GM12878 (cell line): ENCODE data around the gene MID1. TPM values are rescaled to one million over a fixed set of nuclear protein-coding genes. Genes with fewer than 3 reads are reported as not detected.

Experiments used
- ATAC-seq: fragments of 200-7000 bp; cut with Tn5 transposase; 3 replicates; pipeline ENCODE4 v1.9.1; 2020; ENCODE audit warnings: mild to moderate bottlenecking, moderate library complexity
- BruUV-seq: library from RNA; stranded (reverse); fragments of 400-500 nt; replicated peaks from 2 replicates; lab custom pipeline; 2021; lab: Mats Ljungman, UMichigan
- CTCF ChIA-PET: fragments of 300-600 bp; sonication (Branson Sonifier 250); formaldehyde crosslinking; extraction: SDS; loops from one replicate; lab custom pipeline; 2021; ENCODE audit warnings: inconsistent platforms; lab: Yijun Ruan, JAX
- POLR2A ChIA-PET: fragments of 350-600 bp; formaldehyde crosslinking; extraction: SDS; loops from one replicate; lab custom pipeline; 2021; ENCODE audit warnings: inconsistent platforms; lab: Charles Lee
- RAD21 ChIA-PET: fragments of 300-600 bp; sonication (Branson Sonifier 250); formaldehyde crosslinking; loops from one replicate; lab custom pipeline; 2023; ENCODE audit warnings: antibody characterized with exemption; ENCODE audit not compliant: unreplicated experiment; lab: Charles Lee
- SMC1A ChIA-PET: fragments of 300-600 bp; sonication (Branson Sonifier 250); formaldehyde crosslinking; loops from one replicate; lab custom pipeline; 2023; ENCODE audit not compliant: unreplicated experiment, uncharacterized antibody; lab: Charles Lee
- DNase-seq: peaks from one replicate; pipeline ENCODE4 v3.0.0-alpha.2; 2011; ENCODE audit warnings: low read depth, low spot score
- FAIRE-seq: peaks from 3 replicates; lab custom pipeline; 2011; peaks lifted over from hg19 to GRCh38; lab: Jason Lieb, UNC
- H2AFZ ChIP-seq: 2 replicates; pipeline ENCODE4 v1.6.0; 2011; ENCODE audit warnings: low read depth, low read length, control low read depth; ENCODE audit not compliant: control insufficient read depth
- H3K27ac ChIP-seq: 2 replicates; pipeline ENCODE4 v1.5.1; 2011; ENCODE audit warnings: control low read depth; ENCODE audit not compliant: control insufficient read depth, insufficient read depth
- H3K27me3 ChIP-seq, 2 experiments: replicated peaks in 1 of 2; 2 replicates each; pipeline versions ENCODE4 v1.6.0 to v1.6.1; 2011; ENCODE audit warnings: low read length in 1 of 2; ENCODE audit not compliant: control insufficient read depth in 2 of 2, insufficient read depth in 2 of 2
- H3K36me3 ChIP-seq, 2 experiments: 2 replicates each; pipeline ENCODE4 v1.5.1; 2011; ENCODE audit warnings: low read length in 1 of 2; ENCODE audit not compliant: control insufficient read depth in 2 of 2, insufficient read depth in 2 of 2
- H3K4me1 ChIP-seq: 2 replicates; pipeline ENCODE4 v1.6.1; 2011; ENCODE audit warnings: mild to moderate bottlenecking, low read length, moderate library complexity, mixed read lengths; ENCODE audit not compliant: control insufficient read depth, insufficient read depth
- H3K4me2 ChIP-seq: 2 replicates; pipeline ENCODE4 v1.6.0; 2011; ENCODE audit warnings: control low read depth; ENCODE audit not compliant: control insufficient read depth, insufficient read depth
- H3K4me3 ChIP-seq: fragments of 200-600 bp; sonication (generic); 2 replicates; pipeline ENCODE4 v1.5.1; 2016
- H3K79me2 ChIP-seq: 2 replicates; pipeline ENCODE4 v1.6.0; 2011; ENCODE audit warnings: low read length; ENCODE audit not compliant: control insufficient read depth, insufficient read depth
- H3K9ac ChIP-seq: 2 replicates; pipeline ENCODE4 v1.8.0; 2011; ENCODE audit warnings: low read length, control low read depth, mixed read lengths; ENCODE audit not compliant: control insufficient read depth, insufficient read depth
- H3K9me3 ChIP-seq: replicated peaks from 3 replicates; pipeline ENCODE4 v1.5.1; 2011; ENCODE audit warnings: mild to moderate bottlenecking, low read length; ENCODE audit not compliant: control insufficient read depth, insufficient read depth
- H4K20me1 ChIP-seq: 2 replicates; pipeline ENCODE4 v1.6.0; 2011; ENCODE audit not compliant: control insufficient read depth, insufficient read depth
- ATF3 ChIP-seq: IDR thresholded peaks from 2 replicates; pipeline ENCODE4 v1.6.1; 2011; ENCODE audit warnings: low read depth, mild to moderate bottlenecking, low read length, moderate library complexity, borderline replicate concordance; ENCODE audit errors: extremely low read depth
- BCLAF1 ChIP-seq: fragments of 450-650 bp; IDR thresholded peaks from 2 replicates; pipeline ENCODE4 v1.6.1; 2017; ENCODE audit warnings: antibody characterized with exemption, mild to moderate bottlenecking, moderate library complexity
- CEBPZ ChIP-seq: fragments of 150-350 bp; IDR thresholded peaks from 2 replicates; pipeline ENCODE4 v1.6.1; 2016; ENCODE audit warnings: low read depth, low read length
- GABPA ChIP-seq: IDR thresholded peaks from 2 replicates; pipeline ENCODE4 v1.6.1; 2014; ENCODE audit warnings: antibody characterized with exemption, low read depth, mild to moderate bottlenecking, inconsistent platforms
- HDAC6 ChIP-seq: fragments of 200-600 bp; sonication (generic); IDR thresholded peaks from one replicate; pipeline ENCODE4 v1.8.0; 2017; ENCODE audit warnings: antibody characterized with exemption; ENCODE audit not compliant: unreplicated experiment
- HDGF ChIP-seq: fragments of 450-650 bp; IDR thresholded peaks from 2 replicates; pipeline ENCODE4 v1.6.1; 2016; ENCODE audit warnings: antibody characterized with exemption
- HSF1 ChIP-seq: fragments of 150-350 bp; IDR thresholded peaks from 2 replicates; pipeline ENCODE4 v1.6.1; 2014; ENCODE audit warnings: mild to moderate bottlenecking, low read depth, low read length
- IKZF1 ChIP-seq: fragments of 450-650 bp; conservative IDR thresholded peaks from 2 replicates; pipeline ENCODE4 v1.6.1; 2017; ENCODE audit warnings: antibody characterized with exemption, mild to moderate bottlenecking
- NRF1 ChIP-seq: conservative IDR thresholded peaks from 2 replicates; pipeline ENCODE4 v1.6.1; 2011; ENCODE audit warnings: mild to moderate bottlenecking, low read depth, low read length, improper control_type of control experiment
- PML ChIP-seq: IDR thresholded peaks from 2 replicates; pipeline ENCODE4 v1.6.1; 2012; ENCODE audit warnings: low read length, inconsistent platforms
- SREBF1 ChIP-seq: IDR thresholded peaks from 2 replicates; pipeline ENCODE4 v1.6.1; 2012; ENCODE audit warnings: mild to moderate bottlenecking, low read length
- TCF12 ChIP-seq: IDR thresholded peaks from 2 replicates; pipeline ENCODE4 v1.6.1; 2011; ENCODE audit warnings: low read depth, mild to moderate bottlenecking, low read length
- YBX1 ChIP-seq: fragments of 450-650 bp; IDR thresholded peaks from 2 replicates; pipeline ENCODE4 v1.6.1; 2016; ENCODE audit warnings: antibody characterized with exemption
- ZNF274 ChIP-seq: IDR thresholded peaks from one replicate; pipeline ENCODE4 v1.8.0; 2011; ENCODE audit not compliant: insufficient read length, insufficient read depth
- WGBS: methylation state at CpG from one replicate; pipeline ENCODE4 v1.1.6; 2016; ENCODE audit warnings: low lambda C conversion rate; ENCODE audit not compliant: insufficient replicate concordance, insufficient coverage; ENCODE audit errors: missing lambda C conversion rate; 5-methylcytosine and 5-hydroxymethylcytosine counted together
- in situ Hi-C: fragments of 300-500 bp; cut with MboI; formaldehyde crosslinking; loops from 9 replicates; pipeline ENCODE4 v1.14.3; 2018; ENCODE audit warnings: mixed read lengths
- intact Hi-C: fragments of 100-400 bp; cut with micrococcal nuclease; formaldehyde crosslinking; loops from one replicate; pipeline ENCODE4 v1.14.2; 2022; ENCODE audit not compliant: unreplicated experiment
- polyA plus RNA-seq, 11 experiments: library from polyadenylated mRNA; depleted of rRNA in 4 of 11; unstranded in 6 of 11; stranded (reverse) in 5 of 11; fragments of >200 nt; fragmentation: Nextera tagmentation in 4 of 11; fragmentation: Illumina TruSeq in 1 of 11; extraction: Ambion mirVana in 4 of 11; extraction: Trizol in 1 of 11; gene quantifications; 1 replicate in 1 of 11; 2 replicates in 10 of 11; pipeline versions ENCODE4 v1.2.1 to v1.2.3, GENCODE V29; 2011 to 2016; ENCODE audit warnings: inconsistent platforms in 2 of 11, missing spikeins in 2 of 11, low read depth in 1 of 11
- total RNA-seq, 4 experiments: library from RNA; depleted of rRNA in 3 of 4; stranded (reverse); fragments of >200 nt in 3 of 4; fragmentation: Illumina TruSeq in 1 of 4; extraction: Trizol in 1 of 4; gene quantifications; 2 replicates each; pipeline versions ENCODE4 v1.2.1 to v1.2.3, GENCODE V29; 2013 to 2021

MID1 gene
- total and polyA plus RNA-seq, 10 of the 15 experiments (the other 5 are each of a cell fraction or from before 2014, with no cell fraction given) = 0.04 to 0.51 (median 0.14) TPM; not detected in 1

GRCh38 chrX:10653302-10653701 lies 32.9 kb upstream of the MID1 start (continued):
- TF ChIP-seq HSF1 = no peak
- no peak for TF ChIP-seq ZNF274
- no peak for TF ChIP-seq BCLAF1
- no peak for TF ChIP-seq YBX1

- ChIA-PET RAD21 (no interaction called here), CTCF (no interaction called here), POLR2A (interaction anchor here (0.6 kb wide), 1 partner anchor 9 kb away, joined by 3 read pairs; no protein-coding TSS in a partner anchor), SMC1A (interaction anchor here (0.8 kb wide), 1 partner anchor 459 kb away, joined by 3 read pairs; no protein-coding TSS in a partner anchor)
- Histone ChIP-seq H3K4me1 (no peaks in the 10 kb centered on the region), H3K36me3 (no peaks in the 10 kb centered on the region), H3K27ac (no peak overlapping the region), H3K9ac (no peak overlapping the region), H3K79me2 (no peaks in the 10 kb centered on the region), H3K4me3 (no peak overlapping the region), H3K27me3 (no peaks in the 10 kb centered on the region), H3K4me2 (no peak overlapping the region), H4K20me1 (no peaks in the 10 kb centered on the region), H2AFZ (no peak overlapping the region), H3K9me3 (no peaks in the 10 kb centered on the region)
- 21% methylated on average over 4 of the region's 4 CpGs for WGBS
- intact Hi-C loops = no loop called here
- FAIRE-seq (no peak), ATAC-seq (no peak), DNase-seq (no peak)
- in situ Hi-C loops = no loop called here
- no TSS peak for BruUV-seq
- TF ChIP-seq NRF1 (no peak), HDAC6 (no peak), SREBF1 (no peak), HDGF (no peak), PML (no peak), IKZF1 (no peak), TCF12 (no peak), GABPA (no peak), ATF3 (no peak), CEBPZ (no peak)
Observed at GRCh38 chrX:10649265-10649664, 28.9 kb upstream of the MID1 start.
